NCI-H2029 (cell line): ENCODE measurements around the gene AK1.

Experiments
- DNase-seq: peaks from one replicate; lab custom pipeline; 2025; lab: John Stamatoyannopoulos, UW

AK1 gene

DNA sequence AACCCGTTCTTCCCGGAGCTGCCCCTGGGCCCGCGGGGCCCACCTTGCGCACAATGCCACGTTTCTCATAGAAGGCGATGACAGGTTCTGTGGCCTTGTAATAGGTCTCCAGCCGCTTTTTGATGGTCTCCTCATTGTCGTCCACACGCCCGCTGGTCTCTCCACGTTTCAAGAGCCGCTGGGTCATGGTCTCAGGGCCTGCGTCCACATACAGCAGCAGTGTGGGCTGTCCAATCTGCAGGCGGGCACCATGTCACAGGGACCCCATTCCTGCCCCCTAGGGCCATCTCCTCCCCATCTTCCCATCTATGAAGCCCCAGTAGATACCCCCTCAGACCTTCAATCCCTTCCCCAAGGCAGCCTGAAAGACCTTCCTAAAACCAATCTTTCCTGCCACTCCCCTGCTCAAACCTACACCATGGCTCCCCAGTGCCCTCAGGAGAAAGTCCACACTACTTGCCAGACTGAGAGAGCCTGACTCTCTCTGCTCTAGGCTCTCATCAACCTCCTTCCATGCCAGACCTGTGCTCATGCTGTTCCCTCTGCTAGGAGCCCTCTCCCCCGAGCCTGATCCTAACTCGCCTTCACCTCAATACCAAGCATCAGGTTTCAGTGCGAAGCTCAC is 9.1 kb downstream of the AK1 start:
- no peak for DNase-seq

GRCh38 chr9:127867356-127868277 is 9.9 kb downstream of the AK1 start:
- no peak for DNase-seq

DNA sequence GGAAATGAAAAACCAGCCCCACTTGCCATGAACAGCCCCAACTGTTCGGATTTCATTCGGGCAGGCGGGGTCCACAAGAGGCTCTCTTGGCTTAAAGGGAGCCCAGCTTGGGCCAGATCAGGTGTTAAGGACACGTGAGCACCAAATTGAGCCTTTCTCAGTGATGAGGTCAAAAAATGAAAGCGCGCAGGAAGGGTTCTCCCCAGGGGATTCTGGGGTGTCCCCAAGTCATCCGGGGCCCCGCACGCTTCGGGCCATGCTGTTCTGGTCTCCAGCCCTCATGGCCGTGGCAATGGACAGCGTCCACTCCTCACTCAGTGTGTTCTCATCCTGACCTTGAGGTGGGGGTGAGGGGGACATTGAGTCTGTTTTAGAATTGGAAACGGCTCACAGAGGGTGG is 10.9 kb downstream of the AK1 start:
- no peak for DNase-seq

- no peak for DNase-seq
These were observed 11.6 kb downstream of the AK1 start for GRCh38 chr9:127865645-127866464.

GRCh38 chr9:127863191-127863621 is 14.3 kb downstream of the AK1 start:
- DNase-seq: no peak

GRCh38 chr9:127862075-127863011 is 15.1 kb downstream of the AK1 start:
- DNase-seq: no peak

GRCh38 chr9:127860779-127861178 is 16.7 kb downstream of the AK1 start:
- DNase-seq: no peak

DNA sequence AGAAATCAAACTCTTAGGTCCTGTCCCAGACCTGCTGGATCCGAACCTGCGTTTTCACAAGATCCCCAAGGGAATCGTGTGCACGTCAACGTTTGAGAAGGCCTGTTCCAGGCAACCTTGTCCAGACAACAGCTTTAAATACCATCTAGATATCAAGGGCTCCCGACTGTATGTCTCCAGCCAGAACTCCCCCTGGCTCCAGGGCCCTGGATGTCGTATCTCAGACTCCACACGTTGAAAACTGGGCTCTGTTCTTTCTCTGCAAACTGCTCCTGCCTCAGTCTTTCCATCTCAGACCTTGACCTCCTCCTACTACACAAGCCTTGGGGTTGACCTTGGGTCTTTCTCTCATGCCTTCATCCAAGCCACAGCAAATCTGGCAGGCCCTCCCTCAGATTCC is 17.2 kb downstream of the AK1 start:
- DNase-seq: no peak

- DNase-seq: peak; percentile 32
These were observed 19.4 kb downstream of the AK1 start for GRCh38 chr9:127858041-127858512.

DNA sequence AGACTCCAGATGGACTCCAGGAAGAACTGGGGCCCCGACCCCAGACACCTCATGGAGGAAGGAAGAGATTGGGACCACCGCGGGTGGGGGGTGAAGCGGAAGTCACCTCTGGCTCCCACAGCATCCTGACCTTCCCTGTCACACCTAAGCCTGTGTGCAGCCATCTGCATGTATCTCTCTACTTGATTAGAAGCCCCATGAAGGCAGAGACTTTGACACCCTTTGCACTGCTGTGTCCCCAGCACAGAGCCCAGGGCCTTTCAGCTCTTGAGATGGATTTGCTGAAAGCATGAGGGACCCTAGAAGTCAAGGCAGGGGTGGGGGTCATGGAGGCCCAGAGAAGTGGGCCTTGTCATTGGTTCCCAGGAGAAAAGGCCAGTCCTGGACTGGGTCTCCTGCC is 20.2 kb downstream of the AK1 start:
- no peak for DNase-seq

DNA sequence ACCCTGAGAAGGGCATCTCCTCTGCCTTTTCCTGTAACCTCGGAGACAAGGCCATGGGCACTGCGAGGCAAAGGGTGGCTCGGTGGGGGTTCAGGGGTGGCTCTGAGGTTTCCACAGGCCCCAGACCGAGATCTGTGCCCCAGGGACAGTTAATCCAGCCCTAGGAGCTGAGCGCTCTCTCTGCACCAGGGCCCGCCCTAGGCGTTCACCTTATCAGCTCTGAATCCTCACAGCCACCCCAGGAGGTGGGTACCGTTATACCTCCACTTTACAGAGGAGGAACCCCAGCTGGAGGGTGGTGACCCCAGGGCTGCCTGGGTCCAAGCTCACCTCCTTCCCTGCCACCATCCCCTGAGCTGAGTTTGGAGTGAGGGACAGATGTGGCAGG is 20.8 kb downstream of the AK1 start:
- no peak for DNase-seq

- no peak for DNase-seq
These were observed 21.3 kb downstream of the AK1 start for GRCh38 chr9:127856094-127856728.

DNA sequence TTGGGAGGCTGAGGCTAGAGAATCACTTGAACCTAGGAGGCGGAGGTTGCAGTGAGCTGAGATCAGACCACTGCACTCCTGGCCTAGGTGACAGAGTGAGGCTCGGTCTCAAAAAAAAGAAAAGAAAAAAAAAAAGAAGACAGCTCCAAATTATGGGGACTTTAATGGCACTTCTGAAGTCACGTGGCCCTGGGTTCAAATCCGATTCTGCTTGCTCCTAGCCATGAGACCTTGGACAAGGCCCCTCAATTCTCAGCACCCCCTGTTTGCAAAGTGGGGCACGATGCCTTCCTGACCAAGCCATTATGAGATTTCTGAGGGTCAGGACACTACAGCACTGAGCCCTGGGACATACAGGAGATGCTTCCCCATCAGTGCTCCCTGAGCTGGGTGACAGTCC is 22.0 kb downstream of the AK1 start:
- no peak for DNase-seq

GRCh38 chr9:127854960-127855359 is 22.5 kb downstream of the AK1 start:
- DNase-seq: no peak

DNA sequence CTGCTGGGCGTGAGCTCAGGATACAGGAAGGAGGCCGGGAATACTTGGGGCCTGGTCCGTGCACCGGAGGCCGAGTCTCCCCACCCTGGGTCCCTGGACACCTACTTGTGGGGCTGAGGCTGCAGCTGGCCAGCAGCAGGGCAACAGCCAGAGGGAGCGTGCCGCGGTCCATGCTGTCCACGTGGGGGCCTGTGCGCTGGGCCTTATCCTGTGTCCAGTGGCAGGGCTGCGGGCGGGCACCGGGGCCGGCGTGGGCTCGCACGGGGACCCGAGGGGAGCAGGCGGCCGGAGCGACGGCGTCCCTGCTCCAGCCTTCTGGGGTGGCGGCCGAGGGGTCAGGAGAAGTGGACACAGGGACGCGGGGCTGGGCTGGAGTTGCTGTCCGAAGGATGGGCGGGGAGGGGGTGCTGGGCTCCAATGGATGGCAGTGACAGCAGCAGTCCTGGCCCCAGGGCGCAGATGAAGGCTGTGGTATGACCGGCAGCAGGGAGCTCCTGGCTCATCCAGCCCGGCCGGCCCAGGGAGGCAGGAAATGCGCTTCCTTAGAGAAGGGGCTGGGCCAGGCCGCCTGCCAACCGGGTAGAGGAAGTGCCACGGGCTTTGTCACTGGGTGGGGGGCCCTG is 23.2 kb downstream of the AK1 start, which contains the start of gene ENG:
TSS of gene ENG (minus strand) at position 475 of the 623 bp plus-strand sequence. CDS start at position 172, 303 bp downstream.
- peak; percentile 28 for DNase-seq

DNA sequence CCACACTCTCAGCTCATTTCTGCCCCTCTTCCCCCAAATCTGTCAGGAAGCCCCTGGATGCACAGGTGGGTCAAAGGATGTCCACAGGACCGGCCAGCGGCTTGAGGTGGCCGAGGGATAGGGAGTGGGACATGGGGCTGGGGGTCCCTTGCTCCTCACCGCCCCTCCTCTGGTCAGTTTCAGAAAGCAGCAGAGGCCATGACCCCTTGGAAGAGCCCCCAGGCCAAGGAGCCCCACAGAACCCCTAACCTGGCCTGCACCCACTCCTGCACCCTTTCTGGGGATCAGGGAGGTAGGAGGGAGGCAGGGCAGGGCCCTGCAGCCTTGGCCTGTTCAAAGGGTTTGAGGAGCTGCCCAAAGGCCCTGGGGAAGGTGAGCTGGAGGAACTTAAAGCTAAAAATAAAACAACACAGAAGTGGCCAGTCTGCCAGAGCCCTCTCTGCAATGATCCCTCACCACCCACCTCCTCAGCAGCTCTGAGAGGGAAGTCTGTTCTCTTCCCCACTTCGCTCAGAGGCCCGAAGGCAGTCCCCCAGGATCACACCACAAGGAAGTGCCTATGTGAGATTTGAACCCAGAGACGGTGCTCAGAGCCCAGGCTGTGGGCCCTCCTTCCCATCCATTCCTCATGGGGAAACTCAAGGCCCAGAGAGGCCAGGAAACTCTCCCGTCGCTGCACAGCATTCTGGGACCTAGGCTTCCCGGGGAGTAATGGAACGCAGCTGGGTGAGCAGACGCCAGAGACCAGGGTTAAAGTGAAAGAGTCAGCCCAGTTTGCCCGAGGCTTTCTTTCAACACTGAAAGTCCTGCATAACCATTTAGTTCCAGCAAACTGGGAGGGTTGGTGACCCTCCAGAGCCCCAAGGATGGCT is 23.9 kb downstream of the AK1 start:
- DNase-seq: no peak

- DNase-seq: no peak
These were observed 24.6 kb downstream of the AK1 start for GRCh38 chr9:127852829-127853228.

- DNase-seq: no peak
These were observed 27.1 kb downstream of the AK1 start for GRCh38 chr9:127850286-127850830.
